Neural cell (in vitro differentiated cells): ENCODE results near the gene SGMS2. TPM values are rescaled to one million over a fixed set of nuclear protein-coding genes. Genes with fewer than 3 reads are reported as not detected.

Experiments used
- H2AFZ ChIP-seq: fragments of 200-600, 300-800 bp; sonication (generic), shearing (Covaris generic); 2 replicates; pipeline ENCODE4 v1.6.0; 2014; ENCODE audit warnings: low read depth, mild to moderate bottlenecking, antibody characterized with exemption, low read length, moderate library complexity
- H3F3A ChIP-seq: fragments of 200-600 bp; shearing (Covaris generic); 2 replicates; pipeline ENCODE4 v1.6.1; 2016; ENCODE audit warnings: mild to moderate bottlenecking, moderate library complexity, mixed read lengths, antibody characterized with exemption, low read length; ENCODE audit not compliant: insufficient read depth, poor library complexity, severe bottlenecking
- H3K27ac ChIP-seq: fragments of 200-600, 300-800 bp; sonication (generic), shearing (Covaris generic); 2 replicates; pipeline ENCODE4 v1.5.1; 2014; ENCODE audit warnings: mild to moderate bottlenecking, low read length, moderate library complexity
- H3K27me3 ChIP-seq: fragments of 300-800, 200-600 bp; sonication (generic), shearing (Covaris generic); 2 replicates; pipeline ENCODE4 v1.6.0; 2014; ENCODE audit warnings: mild to moderate bottlenecking, low read depth, low read length, moderate library complexity; ENCODE audit not compliant: insufficient read depth
- H3K36me3 ChIP-seq: fragments of 300-800, 200-600 bp; sonication (generic), shearing (Covaris generic); 2 replicates; pipeline ENCODE4 v1.5.1; 2014; ENCODE audit warnings: mild to moderate bottlenecking, antibody characterized with exemption, low read length, moderate library complexity; ENCODE audit not compliant: insufficient read depth
- H3K4me2 ChIP-seq: fragments of 300-800, 200-600 bp; sonication (generic), shearing (Covaris generic); 2 replicates; pipeline ENCODE4 v1.6.0; 2014; ENCODE audit warnings: mild to moderate bottlenecking, low read length
- H3K4me3 ChIP-seq: fragments of 300-800, 200-600 bp; sonication (generic), shearing (Covaris generic); 2 replicates; pipeline ENCODE4 v1.5.1; 2014; ENCODE audit warnings: mild to moderate bottlenecking, low read length, moderate library complexity
- H3K79me2 ChIP-seq: fragments of 200-600 bp; shearing (Covaris generic); replicated peaks from 2 replicates; pipeline ENCODE4 v1.6.0; 2014; ENCODE audit warnings: mild to moderate bottlenecking, low read length, moderate library complexity; ENCODE audit not compliant: insufficient read depth
- H3K9ac ChIP-seq: fragments of 300-800, 200-600 bp; sonication (generic), shearing (Covaris generic); 2 replicates; pipeline ENCODE4 v1.6.1; 2016; ENCODE audit warnings: mild to moderate bottlenecking, low read length, mixed read lengths
- H3K9me2 ChIP-seq: fragments of 200-600 bp; shearing (Covaris generic); 2 replicates; pipeline ENCODE4 v1.6.1; 2016; ENCODE audit warnings: mild to moderate bottlenecking, low read length, mixed read lengths; ENCODE audit not compliant: insufficient read depth
- H3K9me3 ChIP-seq: fragments of 200-600, 300-800 bp; sonication (generic), shearing (Covaris generic); 2 replicates; pipeline ENCODE4 v1.6.1; 2016; ENCODE audit warnings: mild to moderate bottlenecking, mixed run types, low read length, moderate library complexity, mixed read lengths
- H4K20me1 ChIP-seq: fragments of 200-600 bp; shearing (Covaris generic); 2 replicates; pipeline ENCODE4 v1.6.1; 2016; ENCODE audit warnings: mild to moderate bottlenecking, mixed run types; ENCODE audit not compliant: insufficient read depth
- CTCF ChIP-seq: fragments of 450-650 bp; IDR thresholded peaks from 2 replicates; pipeline ENCODE4 v1.5.1; 2014; ENCODE audit warnings: antibody characterized with exemption, mild to moderate bottlenecking, moderate library complexity; ENCODE audit not compliant: poor library complexity, severe bottlenecking
- EP300 ChIP-seq: fragments of 450-650 bp; conservative IDR thresholded peaks from 2 replicates; pipeline ENCODE4 v1.6.1; 2014; ENCODE audit warnings: antibody characterized with exemption, mild to moderate bottlenecking, moderate library complexity; ENCODE audit not compliant: poor library complexity, severe bottlenecking
- EZH2 ChIP-seq: fragments of 200-600, 300-800 bp; shearing (Covaris generic), sonication (generic); IDR thresholded peaks from 2 replicates; pipeline ENCODE4 v1.6.1; 2014; ENCODE audit warnings: antibody characterized with exemption, low read length, borderline replicate concordance, mild to moderate bottlenecking; ENCODE audit not compliant: insufficient read depth, poor library complexity, severe bottlenecking
- MXI1 ChIP-seq: fragments of 450-650 bp; conservative IDR thresholded peaks from 2 replicates; pipeline ENCODE4 v1.6.1; 2014; ENCODE audit warnings: antibody characterized with exemption, mild to moderate bottlenecking; ENCODE audit not compliant: poor library complexity, severe bottlenecking
- POLR2AphosphoS5 ChIP-seq: IDR thresholded peaks from 2 replicates; pipeline ENCODE4 v1.6.1; 2012
- RAD21 ChIP-seq: fragments of 450-650 bp; conservative IDR thresholded peaks from 2 replicates; pipeline ENCODE4 v1.6.1; 2014; ENCODE audit warnings: antibody characterized with exemption, mild to moderate bottlenecking, moderate library complexity
- REST ChIP-seq: IDR thresholded peaks from 2 replicates; pipeline ENCODE4 v1.6.1; 2012; ENCODE audit warnings: borderline replicate concordance
- SMC3 ChIP-seq: fragments of 450-650 bp; conservative IDR thresholded peaks from 2 replicates; pipeline ENCODE4 v1.6.1; 2014; ENCODE audit warnings: antibody characterized with exemption, mild to moderate bottlenecking, moderate library complexity; ENCODE audit not compliant: poor library complexity
- TAF1 ChIP-seq: IDR thresholded peaks from 2 replicates; pipeline ENCODE4 v1.6.1; 2012; ENCODE audit warnings: low read depth
- polyA plus RNA-seq: library from polyadenylated mRNA; depleted of rRNA; stranded (reverse); fragments of >200 nt; gene quantifications from 2 replicates; pipeline ENCODE4 v1.2.3, GENCODE V29; 2014

The SGMS2 gene
- polyA plus RNA-seq, 1 donor from 2014 or later: 0.15 TPM

- no peaks in the 10 kb centered on the region for H3K79me2 ChIP-seq
- no peak overlapping the region for H2AFZ ChIP-seq
- no peak overlapping the region for H3K9ac ChIP-seq
- H3F3A ChIP-seq: no peaks in the 10 kb centered on the region
- H3K9me3 ChIP-seq: no peaks in the 10 kb centered on the region
- no peak overlapping the region for H3K4me2 ChIP-seq
- no peak overlapping the region for H3K4me3 ChIP-seq
- TF ChIP-seq TAF1: no peak
- TF ChIP-seq CTCF: no peak
- H3K27me3 ChIP-seq: no peaks in the 10 kb centered on the region
- no peaks in the 10 kb centered on the region for H4K20me1 ChIP-seq
- H3K9me2 ChIP-seq: no peaks in the 10 kb centered on the region
- H3K36me3 ChIP-seq: no peaks in the 10 kb centered on the region
- no peak overlapping the region for H3K27ac ChIP-seq
Measured at GRCh38 chr4:107894138-107894603, 69.4 kb downstream of the SGMS2 start.

- Histone ChIP-seq H3K79me2 (no peaks in the 10 kb centered on the region), H3K36me3 (no peaks in the 10 kb centered on the region), H4K20me1 (no peaks in the 10 kb centered on the region), H3K9me3 (no peaks in the 10 kb centered on the region), H3K27ac (no peak overlapping the region), H2AFZ (no peak overlapping the region), H3K9me2 (no peaks in the 10 kb centered on the region), H3K9ac (no peak overlapping the region), H3F3A (no peaks in the 10 kb centered on the region), H3K4me3 (no peak overlapping the region), H3K27me3 (no peaks in the 10 kb centered on the region), H3K4me2 (no peak overlapping the region)
- TF ChIP-seq REST (no peak), RAD21 (no peak)
Measured at GRCh38 chr4:107896158-107896645, 71.5 kb downstream of the SGMS2 start.

GRCh38 chr4:107896646-107897045 is 71.9 kb downstream of the SGMS2 start:
- no peaks in the 10 kb centered on the region for H3K79me2 ChIP-seq
- TF ChIP-seq MXI1 (no peak), EZH2 (no peak), RAD21 (no peak), REST (no peak), EP300 (no peak), SMC3 (no peak), CTCF (no peak), POLR2AphosphoS5 (no peak), TAF1 (no peak)
- H3K36me3 ChIP-seq: no peaks in the 10 kb centered on the region
- no peaks in the 10 kb centered on the region for H3K9me3 ChIP-seq
- H3K4me2 ChIP-seq: no peak overlapping the region
- no peaks in the 10 kb centered on the region for H4K20me1 ChIP-seq
- H3K9ac ChIP-seq: no peak overlapping the region
- no peaks in the 10 kb centered on the region for H3F3A ChIP-seq
- no peak overlapping the region for H2AFZ ChIP-seq
- no peaks in the 10 kb centered on the region for H3K9me2 ChIP-seq
- H3K27ac ChIP-seq: no peak overlapping the region
- no peak overlapping the region for H3K4me3 ChIP-seq
- H3K27me3 ChIP-seq: no peaks in the 10 kb centered on the region
